Right ventricle myocardium superior (tissue), 1 donor: ENCODE measurements around the gene CD36. TPM values are rescaled to one million over a fixed set of nuclear protein-coding genes. Genes with fewer than 3 reads are reported as not detected.

Source experiments
- ATAC-seq: fragments of 200-7000 bp; cut with Tn5 transposase; one replicate; pipeline ENCODE4 v1.9.1; 2020; ENCODE audit warnings: mild to moderate bottlenecking; ENCODE audit not compliant: poor library complexity
- DNase-seq: peaks from one replicate; pipeline ENCODE4 v3.0.0-alpha.2; 2020
- intact Hi-C: fragments of 100-400 bp; cut with DNase I; formaldehyde crosslinking; loops from one replicate; pipeline ENCODE4 v1.11.2; 2022
- total RNA-seq: library from RNA; stranded (reverse); fragmentation: NEBNext Ultra II Directional; extraction: Animal tissue kit (Norgen Biotek cat#: 25700); gene quantifications from one replicate; pipeline ENCODE4 v1.2.1, GENCODE V29; 2021
- donor health status: DM: no; HTN: yes; CAD: no; lungs with severe emphysema.

CD36 gene
- total RNA-seq, 1 donor from 2014 or later, result 1,239 TPM

DNA sequence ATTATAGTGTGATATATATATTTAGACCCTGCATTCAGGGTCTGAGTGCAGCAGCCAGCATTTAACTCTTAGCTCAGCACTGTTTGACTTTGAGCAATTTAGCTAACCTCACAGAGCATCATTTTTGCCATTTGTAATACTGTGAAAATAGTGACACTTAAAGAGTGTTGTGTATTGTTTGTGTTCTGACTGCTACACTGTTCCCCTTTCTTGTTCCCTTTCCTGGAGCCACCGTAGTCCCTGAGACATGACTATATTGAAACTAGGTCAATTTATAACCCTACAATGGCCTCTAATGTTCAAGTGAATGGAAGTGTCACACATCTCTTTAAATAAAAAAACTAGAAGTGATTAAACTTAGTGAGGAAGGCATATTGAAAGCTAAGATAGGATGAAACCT lies 20.3 kb upstream of the CD36 start:
- ATAC-seq (peak; percentile 34), DNase-seq (no peak)
- intact Hi-C loops, result no loop called here

DNA sequence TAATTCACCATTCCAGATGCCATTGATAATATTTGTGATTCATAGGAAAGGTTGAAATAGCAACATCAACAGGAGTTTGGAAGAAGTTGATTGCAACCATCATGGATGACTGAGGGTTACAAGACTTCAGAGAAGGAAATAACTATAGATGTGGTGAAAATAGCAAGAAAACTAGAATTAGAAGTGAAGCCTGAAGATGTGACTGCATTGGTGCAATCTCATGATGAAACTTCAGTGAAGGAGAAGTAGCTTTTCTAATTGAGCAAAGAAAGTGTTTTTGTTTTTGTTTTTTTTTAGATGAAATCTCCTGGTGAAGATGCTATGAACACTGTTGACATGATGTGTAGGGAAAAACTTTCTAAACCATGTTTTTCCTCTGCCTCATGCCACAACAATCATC lies 18.7 kb upstream of the CD36 start:
- ATAC-seq (no peak), DNase-seq (no peak)
- intact Hi-C loops, result no loop called here

DNA sequence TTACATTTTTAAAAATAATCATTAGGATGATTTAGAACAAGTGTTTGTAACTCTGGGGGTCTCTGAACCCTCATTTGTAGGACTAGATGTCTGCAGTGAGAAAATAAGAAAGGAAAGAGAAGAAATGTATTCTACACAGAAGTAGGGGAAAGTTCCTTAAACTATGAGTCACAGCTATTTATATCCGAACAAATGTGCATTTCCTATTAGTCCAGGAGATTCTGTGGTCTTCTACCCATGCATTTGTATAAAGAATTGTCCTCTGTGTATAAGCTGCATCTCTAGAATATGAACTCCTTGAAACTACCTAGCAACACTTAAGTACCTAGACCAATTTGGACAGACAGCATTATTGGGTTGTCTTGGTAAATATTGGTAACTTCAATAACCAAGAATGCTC lies 15.9 kb upstream of the CD36 start:
- intact Hi-C loops, result no loop called here
- ATAC-seq (peak; percentile 10), DNase-seq (no peak)

DNA sequence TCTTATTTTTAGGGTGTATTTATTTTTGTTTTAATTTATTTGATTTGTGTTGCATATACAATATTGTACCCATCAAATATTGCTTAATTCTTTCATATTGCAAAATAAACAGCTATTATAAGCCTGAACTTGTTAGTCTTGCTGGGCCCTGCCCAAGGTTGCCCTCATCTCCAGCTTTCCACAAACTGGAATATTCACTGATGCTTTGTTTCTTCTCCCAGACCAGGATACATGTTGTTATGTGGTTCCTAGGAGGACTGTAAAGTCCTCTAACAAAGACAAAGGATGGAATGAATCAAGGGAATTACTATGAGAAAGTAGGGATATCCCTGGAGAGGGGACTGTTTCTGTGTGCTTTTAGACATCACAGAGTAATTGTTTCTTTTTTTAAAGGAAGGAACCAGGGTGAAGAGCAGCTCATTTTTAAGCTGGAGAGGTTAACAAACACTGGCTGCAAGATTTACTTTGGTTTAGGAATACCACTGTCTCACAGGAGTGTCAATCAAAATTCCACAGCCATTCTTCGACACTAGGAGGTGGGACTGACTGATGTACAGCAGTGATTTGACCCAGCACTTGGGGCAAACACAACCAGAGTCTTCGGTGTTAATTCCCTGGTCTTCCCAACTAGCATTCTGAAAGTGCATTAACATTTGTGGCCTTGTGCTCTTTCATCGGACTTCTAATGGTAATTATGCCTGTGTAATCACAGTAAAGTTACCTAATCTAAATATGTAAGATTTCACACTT lies 14.8 kb upstream of the CD36 start:
- intact Hi-C loops, result no loop called here
- ATAC-seq (peak; percentile 58), DNase-seq (no peak)

DNA sequence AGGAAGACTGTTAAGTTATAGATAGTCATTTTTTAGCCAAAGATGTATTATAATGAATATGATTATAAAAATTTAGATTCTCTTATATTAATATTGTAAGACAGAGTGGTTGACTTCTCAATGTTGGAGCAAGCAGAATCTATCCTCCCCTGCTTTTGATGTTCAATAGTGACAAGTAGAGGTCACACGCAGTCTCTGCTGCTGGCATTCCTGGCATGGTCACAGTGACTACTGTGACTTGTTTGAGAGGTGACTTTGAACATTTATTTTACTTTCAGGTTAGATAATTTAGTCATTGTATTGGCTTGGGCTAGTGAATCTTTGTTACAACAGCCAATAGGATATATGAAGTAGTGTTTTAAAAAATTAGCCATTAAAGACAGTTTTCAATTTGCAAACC lies 13.7 kb upstream of the CD36 start:
- intact Hi-C loops, result no loop called here
- DNase-seq (peak; percentile 47), ATAC-seq (peak; percentile 81)

DNA sequence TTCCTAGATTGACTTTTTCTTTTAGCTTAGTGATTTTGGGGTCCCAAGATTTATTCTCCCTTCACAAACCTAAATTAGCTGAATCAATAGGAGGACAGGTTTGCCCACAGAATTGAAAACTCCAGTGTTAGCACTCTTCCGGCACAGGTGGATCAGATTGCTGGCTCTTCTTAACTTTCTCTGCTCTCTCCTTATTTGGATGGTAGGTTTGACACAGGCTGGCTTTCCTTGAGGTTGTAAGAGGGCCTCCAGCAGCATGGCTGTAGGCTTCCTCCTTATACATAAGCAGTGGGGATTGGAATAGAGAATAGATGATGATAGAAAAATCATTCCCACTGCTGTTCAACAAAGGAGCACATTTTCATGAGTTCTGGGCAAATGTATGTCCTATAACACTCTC lies 9.4 kb upstream of the CD36 start:
- intact Hi-C loops, result no loop called here
- DNase-seq, result no peak
- no peak for ATAC-seq

DNA sequence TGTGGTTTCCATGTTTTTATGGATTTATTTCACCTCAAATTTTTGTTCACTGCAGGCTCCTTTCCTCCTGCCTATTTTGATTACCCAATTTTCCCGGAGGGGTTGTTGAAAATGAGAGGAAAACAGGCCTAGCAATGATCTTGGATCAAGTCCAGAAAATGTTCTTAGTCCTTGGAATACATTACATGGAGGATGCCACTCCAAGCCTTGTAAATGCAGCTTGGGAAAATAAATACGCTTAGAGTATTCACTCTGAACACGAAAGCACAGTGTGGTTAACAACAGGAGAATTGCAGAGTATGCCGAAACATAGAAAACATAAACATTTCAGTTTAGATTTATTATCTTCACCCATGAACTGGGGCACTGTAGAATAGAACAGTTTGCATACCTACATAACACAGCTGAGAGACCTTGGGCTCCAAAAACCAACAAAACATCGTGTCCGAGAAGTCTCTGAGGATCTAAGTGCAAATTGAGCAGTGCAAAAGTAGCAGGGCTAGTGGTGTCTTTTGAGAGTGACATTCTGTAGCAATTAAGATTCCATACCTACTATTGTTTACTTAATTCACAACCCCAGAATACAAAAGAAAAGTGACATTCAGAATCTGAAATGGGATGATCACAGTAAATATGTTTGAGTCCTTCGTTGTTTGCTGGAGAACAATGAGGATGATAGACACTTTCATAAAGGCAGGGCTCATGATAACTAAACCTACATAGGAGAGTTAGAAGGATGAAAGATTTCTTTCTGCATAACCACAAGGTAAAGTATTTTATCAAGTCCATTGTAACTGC lies 7.6 kb upstream of the CD36 start:
- intact Hi-C loops, result no loop called here
- ATAC-seq, result peak; percentile 35
- DNase-seq, result no peak

DNA sequence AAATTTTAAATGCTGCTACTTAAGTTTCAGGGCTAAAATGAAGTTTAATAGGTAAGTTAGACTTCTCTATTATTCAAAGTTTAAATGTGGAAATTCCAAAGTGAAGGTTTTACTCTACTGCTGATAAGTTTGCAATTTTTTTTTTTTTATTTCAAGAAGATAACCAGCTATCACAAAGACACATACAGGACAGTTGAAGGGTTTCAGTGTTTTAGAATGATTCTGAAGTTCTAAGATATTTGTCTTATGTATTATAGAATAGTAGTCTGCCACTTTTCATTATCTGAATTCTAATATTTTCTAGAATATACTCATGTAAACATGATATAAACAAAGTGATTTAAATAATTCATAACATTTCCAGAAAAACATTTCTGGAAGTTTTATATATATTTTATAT lies 7.0 kb upstream of the CD36 start:
- intact Hi-C loops, result no loop called here
- DNase-seq (no peak), ATAC-seq (no peak)

DNA sequence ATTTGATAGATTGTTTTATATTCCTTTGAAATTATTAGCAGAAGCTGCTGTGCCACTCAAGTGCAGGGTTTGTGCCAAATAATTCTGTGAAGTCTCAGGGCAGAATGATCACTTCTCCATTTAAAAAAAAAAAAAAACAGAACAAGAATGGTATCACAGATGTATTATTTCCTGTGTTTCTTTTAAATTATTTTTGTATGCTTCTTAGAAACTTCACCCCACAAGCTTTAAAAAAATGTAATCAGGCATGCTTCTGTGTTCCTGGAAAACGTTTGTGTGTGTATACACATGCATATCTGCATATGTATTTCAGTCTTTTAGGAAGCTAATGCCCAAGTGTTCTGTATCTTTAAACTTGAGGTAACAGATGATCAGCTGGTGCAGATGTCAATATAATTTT lies 6.3 kb upstream of the CD36 start:
- intact Hi-C loops, result no loop called here
- DNase-seq, result no peak
- no peak for ATAC-seq

DNA sequence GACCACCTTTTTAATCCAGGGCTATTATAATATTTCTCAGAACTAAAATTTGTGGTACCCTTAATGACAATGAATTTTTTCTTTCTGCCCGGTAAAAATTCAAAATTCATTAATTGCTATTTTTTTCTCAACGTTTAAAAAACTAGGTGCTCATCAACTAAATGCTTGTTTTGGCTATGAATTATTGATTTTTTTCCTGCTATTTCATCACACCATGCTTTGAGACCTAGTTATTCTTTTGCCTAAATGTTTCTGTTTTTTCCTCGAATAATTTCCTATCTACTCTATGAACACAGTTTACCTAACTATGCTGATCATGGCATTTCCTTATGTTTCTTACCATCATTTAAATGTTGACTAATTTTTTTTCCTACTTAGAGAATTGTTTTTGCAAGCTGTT lies 5.6 kb upstream of the CD36 start:
- intact Hi-C loops, result no loop called here
- DNase-seq (no peak), ATAC-seq (no peak)

DNA sequence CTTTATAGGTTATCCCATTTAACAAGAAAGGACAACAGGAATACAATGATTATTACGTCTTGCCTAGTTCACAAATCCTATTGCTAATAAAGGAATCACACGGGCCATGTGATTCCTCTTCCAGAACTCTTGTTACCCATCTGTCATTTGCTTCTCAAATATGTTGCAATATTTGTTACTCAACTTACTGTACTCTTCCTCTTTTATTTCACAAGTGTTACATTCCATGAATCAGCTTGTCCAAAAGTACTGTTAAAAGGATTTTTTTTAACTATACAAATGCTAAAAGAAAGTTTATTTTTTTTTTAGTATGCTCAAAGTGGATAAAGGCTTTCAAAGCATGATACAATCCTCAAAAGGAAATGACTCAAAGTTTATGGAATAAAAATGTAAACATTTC lies 3.9 kb upstream of the CD36 start:
- DNase-seq, result no peak
- intact Hi-C loops, result no loop called here
- ATAC-seq, result peak; percentile 59

DNA sequence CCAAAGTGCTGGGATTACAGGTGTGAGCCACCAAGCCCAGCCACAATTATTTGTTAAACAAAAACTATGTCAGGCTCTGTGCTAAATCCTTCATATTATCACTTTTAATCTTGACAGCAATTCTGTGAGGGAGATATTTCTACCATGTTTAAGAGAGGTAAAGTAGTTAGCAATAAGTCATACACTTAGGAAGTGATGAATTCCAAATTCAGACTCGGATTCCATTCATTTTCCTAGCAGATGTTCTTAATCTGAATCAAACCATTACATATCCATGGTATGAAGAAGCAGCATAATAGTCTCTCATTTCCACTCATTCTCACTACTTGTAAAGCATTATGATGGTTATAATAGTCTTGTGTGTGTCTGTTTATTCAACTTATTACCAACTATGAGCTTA lies 2.9 kb upstream of the CD36 start:
- DNase-seq (no peak), ATAC-seq (no peak)
- intact Hi-C loops, result loop anchor here (5.0 kb wide), 1 partner anchor 33 kb away; no protein-coding TSS in a partner anchor

DNA sequence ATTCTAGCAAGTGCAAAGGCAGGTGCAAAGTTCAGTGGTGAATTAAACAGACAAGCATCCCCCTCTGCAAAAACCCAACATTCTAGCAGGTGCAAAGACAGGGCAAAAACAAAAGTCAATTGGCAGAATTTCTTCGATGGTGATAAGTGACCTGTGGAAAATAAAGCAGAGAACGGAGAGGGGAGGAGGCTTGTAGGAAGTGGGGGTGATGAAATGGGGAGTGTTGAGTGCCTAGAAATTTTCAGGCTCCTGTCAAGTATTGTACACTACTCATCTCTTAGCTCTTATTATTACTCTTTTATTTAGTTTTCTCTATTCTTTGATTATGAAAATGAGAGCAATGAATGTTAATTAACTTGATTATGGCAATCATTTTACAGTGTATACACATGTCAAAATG lies 2.4 kb upstream of the CD36 start:
- DNase-seq (no peak), ATAC-seq (no peak)
- intact Hi-C loops, result loop anchor here (5.0 kb wide), 1 partner anchor 34 kb away; no protein-coding TSS in a partner anchor

DNA sequence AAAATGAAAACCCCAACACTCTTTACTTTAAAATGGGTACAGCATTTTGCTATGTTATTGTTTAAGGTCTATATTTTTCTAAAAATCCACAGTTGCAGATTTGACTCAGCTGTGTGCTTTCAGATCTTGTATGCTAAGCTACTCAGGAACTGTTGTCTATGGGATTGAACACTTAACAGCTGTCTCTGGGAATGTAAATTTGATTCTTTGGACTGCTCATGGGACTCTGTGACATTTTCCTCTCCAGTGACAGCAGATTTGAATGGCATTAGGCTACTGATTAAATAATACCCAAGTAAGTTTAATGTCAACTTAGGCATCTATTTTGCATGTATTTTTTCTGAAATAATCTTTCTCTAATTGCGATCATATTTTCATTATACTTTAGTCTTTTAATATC lies 1.7 kb upstream of the CD36 start:
- intact Hi-C loops, result loop anchor here (5.0 kb wide), 1 partner anchor 34 kb away; no protein-coding TSS in a partner anchor
- DNase-seq, result no peak
- ATAC-seq, result peak; percentile 40

DNA sequence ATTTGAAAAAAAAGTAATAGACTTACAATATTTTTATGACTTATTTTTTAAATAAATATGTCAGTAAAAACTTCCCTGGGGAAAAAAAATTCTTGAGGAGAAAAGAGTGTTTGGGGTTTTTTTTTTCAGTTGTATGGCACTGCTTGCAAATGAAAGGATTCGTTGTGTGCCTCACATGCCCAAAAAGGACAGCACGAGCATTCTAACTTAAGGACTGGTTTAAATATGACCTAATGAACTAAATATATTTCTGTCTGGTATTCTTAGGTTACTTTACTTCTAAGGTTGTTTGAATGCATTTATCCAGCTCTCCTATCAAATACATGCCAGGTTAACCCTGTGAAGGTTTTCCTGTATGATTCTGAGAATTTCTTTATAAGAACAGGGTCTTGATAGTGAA lies 988 bp upstream of the CD36 start:
- peak; percentile 71 for ATAC-seq
- no peak for DNase-seq
- intact Hi-C loops, result loop anchor here (5.0 kb wide), 1 partner anchor 35 kb away; no protein-coding TSS in a partner anchor

DNA sequence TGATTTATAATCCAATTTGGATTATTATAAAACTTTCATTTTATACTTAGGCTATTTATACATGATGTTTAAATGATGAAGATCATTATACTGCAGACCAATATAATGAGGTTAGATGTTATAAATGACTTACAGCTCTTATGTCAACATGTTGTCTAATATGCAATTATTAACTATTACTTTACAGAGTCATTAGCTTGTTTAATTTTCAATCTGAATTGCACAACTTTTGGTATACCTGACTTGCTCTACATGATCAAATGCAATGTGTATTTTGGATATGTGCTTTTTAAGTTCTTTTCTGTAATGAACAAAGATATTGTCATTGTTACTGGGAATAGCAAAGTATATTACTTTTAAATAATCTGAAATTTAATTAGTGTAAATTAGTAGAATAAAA lies 569 bp downstream of the CD36 start:
- intact Hi-C loops, result loop anchor here (5.0 kb wide), 1 partner anchor 37 kb away; no protein-coding TSS in a partner anchor
- no peak for ATAC-seq
- no peak for DNase-seq

DNA sequence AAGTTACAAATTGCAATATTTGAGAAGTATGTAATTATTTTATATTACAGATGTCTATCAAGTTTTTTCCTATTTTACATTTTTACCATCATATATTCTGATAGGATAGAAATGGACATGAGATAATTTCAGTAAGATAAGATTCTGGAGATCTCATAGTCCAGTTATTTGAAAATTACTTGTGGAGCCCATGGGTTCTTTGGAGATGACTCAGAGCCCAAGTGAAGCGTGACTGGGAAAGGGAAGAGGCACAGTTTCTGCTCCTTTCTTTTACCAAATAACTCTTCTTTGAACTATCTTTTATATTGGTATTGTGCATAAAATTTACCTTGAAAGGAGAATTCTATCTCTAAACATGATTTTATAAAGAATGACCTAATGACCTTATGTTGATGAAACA lies 2.4 kb downstream of the CD36 start:
- DNase-seq (no peak), ATAC-seq (no peak)
- intact Hi-C loops, result no loop called here

DNA sequence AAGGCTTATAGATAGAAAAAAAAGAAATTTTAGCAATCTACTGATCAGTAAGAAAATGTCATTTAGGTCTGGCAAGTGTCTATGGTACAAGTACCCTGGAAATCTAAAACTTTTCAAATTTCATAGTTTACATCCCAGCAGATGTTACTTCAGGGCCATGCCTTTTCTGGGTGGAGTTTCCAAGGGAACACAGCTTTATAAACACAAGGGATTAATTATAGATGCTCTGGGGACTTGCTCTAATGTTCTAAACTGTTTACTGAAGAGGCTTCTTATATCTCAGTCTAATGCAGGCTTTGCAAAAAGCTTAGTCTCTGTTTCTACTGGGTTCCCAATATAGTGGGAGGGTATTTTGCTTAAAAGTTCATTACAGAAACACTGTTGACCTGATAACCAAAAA lies 3.1 kb downstream of the CD36 start:
- DNase-seq, result no peak
- intact Hi-C loops, result no loop called here
- ATAC-seq, result peak; percentile 34

DNA sequence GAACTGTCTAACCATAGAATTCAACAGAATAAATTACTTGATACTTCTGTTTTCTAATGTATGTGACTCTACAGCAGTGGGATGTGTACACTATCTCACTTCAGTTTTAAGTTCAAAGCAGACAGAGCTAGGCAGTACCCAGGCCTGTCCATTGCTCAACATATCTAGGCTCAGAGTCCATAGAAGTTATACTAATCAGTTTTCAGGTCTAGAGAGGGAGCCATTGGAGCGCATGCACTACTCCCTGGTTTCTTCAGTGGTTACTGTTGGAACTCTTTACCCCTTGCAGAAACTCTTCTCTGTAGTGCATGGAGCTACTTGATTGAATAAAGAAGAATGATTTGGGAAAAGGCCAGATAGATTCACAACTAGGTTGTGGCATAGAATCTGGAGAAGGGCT lies 4.4 kb downstream of the CD36 start:
- peak; percentile 24 for ATAC-seq
- no peak for DNase-seq
- intact Hi-C loops, result no loop called here

DNA sequence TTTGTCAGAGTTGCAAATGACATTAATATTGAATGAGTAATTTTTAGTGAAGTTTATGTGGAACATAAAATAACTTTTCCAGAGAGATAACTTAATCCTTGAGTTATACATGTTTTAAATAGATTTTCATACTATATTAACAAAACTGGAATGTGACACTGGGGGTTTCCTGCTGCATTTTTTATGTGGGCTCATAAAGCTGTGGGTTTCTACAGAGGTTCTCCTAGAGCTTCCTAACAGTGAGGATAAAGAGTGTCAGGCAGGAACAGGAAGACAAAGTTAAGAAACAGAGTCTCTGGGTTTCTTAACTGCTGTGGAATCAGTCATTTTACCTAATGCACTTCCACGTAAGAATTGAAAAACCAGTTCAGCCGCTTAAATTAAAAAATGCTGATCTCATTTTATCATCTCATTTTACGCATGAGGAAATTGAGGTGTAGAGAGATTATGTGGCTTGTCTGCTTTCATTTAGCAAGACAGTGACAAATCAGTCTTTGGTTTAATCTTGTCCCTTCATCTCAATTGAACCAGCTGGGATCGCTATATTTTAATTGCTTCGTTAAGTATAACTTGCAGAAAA lies 5.0 kb downstream of the CD36 start:
- no peak for DNase-seq
- intact Hi-C loops, result no loop called here
- no peak for ATAC-seq
